Natural killer cell (primary cell): Measurements from ENCODE around the gene GARNL3. TPM values are rescaled to one million over a fixed set of nuclear protein-coding genes. Genes with fewer than 3 reads are reported as not detected.

Experiments
- ATAC-seq, 3 donors: fragments of 150-1000 bp in 2 of 3; fragments of 200-7000 bp in 1 of 3; cut with Tn5 transposase; 1 replicate in 1 of 3; 2 replicates in 2 of 3; pipeline ENCODE4 v1.10.0; 2021; ENCODE audit warnings: mild to moderate bottlenecking in 2 of 3, moderate library complexity in 2 of 3
- DNase-seq, 2 donors: peaks; one replicate each; pipeline versions ENCODE4 v3.0.0 to v3.0.0-alpha.2; 2013 to 2021; ENCODE audit warnings: mixed read lengths in 1 of 2
- H3K27ac ChIP-seq: one replicate; pipeline ENCODE4 v1.5.1; 2013; ENCODE audit warnings: mild to moderate bottlenecking, low read length
- H3K27me3 ChIP-seq: one replicate; pipeline ENCODE4 v1.6.1; 2013; ENCODE audit warnings: low read length; ENCODE audit not compliant: control insufficient read depth, insufficient read depth
- H3K36me3 ChIP-seq: one replicate; pipeline ENCODE4 v1.6.1; 2013; ENCODE audit warnings: low read length; ENCODE audit not compliant: control insufficient read depth, insufficient read depth
- H3K4me1 ChIP-seq: one replicate; pipeline ENCODE4 v1.6.1; 2013; ENCODE audit warnings: low read length; ENCODE audit not compliant: control insufficient read depth, insufficient read depth
- H3K4me3 ChIP-seq: one replicate; pipeline ENCODE4 v1.5.1; 2013; ENCODE audit warnings: low read length
- H3K9me3 ChIP-seq: one replicate; pipeline ENCODE4 v1.6.1; 2013; ENCODE audit warnings: low read length; ENCODE audit not compliant: control insufficient read depth, insufficient read depth
- H3K27ac Mint-ChIP-seq, 2 donors: one replicate each; pipeline ENCODE4 v1.8.0; 2022; ENCODE audit warnings: mild to moderate bottlenecking in 2 of 2, mixed read lengths in 2 of 2, moderate library complexity in 1 of 2
- H3K27me3 Mint-ChIP-seq, 2 donors: one replicate each; pipeline ENCODE4 v1.8.0; 2022; ENCODE audit warnings: low read depth in 2 of 2, mixed read lengths in 2 of 2
- H3K36me3 Mint-ChIP-seq: one replicate; pipeline ENCODE4 v1.8.0; 2022; ENCODE audit warnings: mixed read lengths
- H3K4me1 Mint-ChIP-seq, 2 donors: one replicate each; pipeline ENCODE4 v1.8.0; 2022; ENCODE audit warnings: mixed read lengths in 2 of 2
- H3K4me3 Mint-ChIP-seq: one replicate; pipeline ENCODE4 v1.8.0; 2022; ENCODE audit warnings: mild to moderate bottlenecking, moderate library complexity, mixed read lengths
- H3K9me3 Mint-ChIP-seq, 2 donors: one replicate each; pipeline ENCODE4 v1.8.0; 2022; ENCODE audit warnings: mixed read lengths in 2 of 2
- WGBS: methylation state at CpG from one replicate; pipeline ENCODE4 v1.1.7; 2013; ENCODE audit warnings: missing lambda C conversion rate; ENCODE audit not compliant: insufficient coverage; 5-methylcytosine and 5-hydroxymethylcytosine counted together
- intact Hi-C: fragments of 100-400 bp; cut with micrococcal nuclease; formaldehyde crosslinking; loops from one replicate; pipeline ENCODE4 v1.14.2; 2022
- total RNA-seq, 4 donors: library from RNA; stranded (reverse); fragments of 120-200 nt in 1 of 4; gene quantifications; one replicate each; pipeline versions ENCODE4 v1.2.3 to v1.2.4, GENCODE V29; 2013 to 2022
- TF ChIP-seq, protein P1 (sequence below): fragments of 200-600 bp; IDR thresholded peaks from one replicate; pipeline ENCODE4 v1.8.0; 2022; ENCODE audit warnings: antibody characterized with exemption

The GARNL3 gene
- total RNA-seq, 3 donors from 2014 or later (not counting 1 experiment from before 2014, with no cell fraction given) = 3.8 to 6.0 (median 6.0) TPM

DNA sequence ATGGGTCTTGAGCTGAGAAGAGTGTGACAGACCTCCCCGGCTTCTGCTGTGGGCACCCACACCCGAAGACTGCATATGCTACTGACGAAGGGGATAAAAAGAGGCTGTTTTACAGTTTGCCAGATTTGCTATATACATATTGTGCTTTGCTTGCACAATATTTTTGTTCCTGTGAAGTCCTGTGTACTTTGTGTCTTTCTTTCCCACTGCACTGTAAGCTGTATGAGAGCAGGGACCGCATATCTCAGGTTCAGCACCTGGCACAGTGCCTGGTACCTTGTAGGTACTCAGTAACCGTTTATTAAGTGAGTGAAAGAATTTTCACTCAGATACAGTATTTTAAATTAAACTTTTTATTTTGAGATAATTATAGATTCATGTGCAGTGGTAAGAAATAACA lies 8.2 kb upstream of the GARNL3 start:
- intact Hi-C loops = no loop called here
- peaks cover 19 to 40% of the 10 kb centered on the region in 2 donors for H3K27me3 Mint-ChIP-seq
- Histone ChIP-seq H3K4me1 (no peaks in the 10 kb centered on the region), H3K27me3 (peaks cover 2% of the 10 kb centered on the region), H3K9me3 (no peaks in the 10 kb centered on the region), H3K36me3 (no peaks in the 10 kb centered on the region), H3K27ac (no peak overlapping the region), H3K4me3 (no peak overlapping the region)
- no peak overlapping the region for H3K4me3 Mint-ChIP-seq
- ATAC-seq = no peak
- no peaks in the 10 kb centered on the region for H3K36me3 Mint-ChIP-seq
- H3K27ac Mint-ChIP-seq = no peak overlapping the region
- no peaks in the 10 kb centered on the region for H3K4me1 Mint-ChIP-seq
- TF ChIP-seq, protein P1, sequence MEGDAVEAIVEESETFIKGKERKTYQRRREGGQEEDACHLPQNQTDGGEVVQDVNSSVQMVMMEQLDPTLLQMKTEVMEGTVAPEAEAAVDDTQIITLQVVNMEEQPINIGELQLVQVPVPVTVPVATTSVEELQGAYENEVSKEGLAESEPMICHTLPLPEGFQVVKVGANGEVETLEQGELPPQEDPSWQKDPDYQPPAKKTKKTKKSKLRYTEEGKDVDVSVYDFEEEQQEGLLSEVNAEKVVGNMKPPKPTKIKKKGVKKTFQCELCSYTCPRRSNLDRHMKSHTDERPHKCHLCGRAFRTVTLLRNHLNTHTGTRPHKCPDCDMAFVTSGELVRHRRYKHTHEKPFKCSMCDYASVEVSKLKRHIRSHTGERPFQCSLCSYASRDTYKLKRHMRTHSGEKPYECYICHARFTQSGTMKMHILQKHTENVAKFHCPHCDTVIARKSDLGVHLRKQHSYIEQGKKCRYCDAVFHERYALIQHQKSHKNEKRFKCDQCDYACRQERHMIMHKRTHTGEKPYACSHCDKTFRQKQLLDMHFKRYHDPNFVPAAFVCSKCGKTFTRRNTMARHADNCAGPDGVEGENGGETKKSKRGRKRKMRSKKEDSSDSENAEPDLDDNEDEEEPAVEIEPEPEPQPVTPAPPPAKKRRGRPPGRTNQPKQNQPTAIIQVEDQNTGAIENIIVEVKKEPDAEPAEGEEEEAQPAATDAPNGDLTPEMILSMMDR = no peak
- WGBS = 96% methylated on average over 4 of the region's 5 CpGs
- DNase-seq = no peak
- H3K9me3 Mint-ChIP-seq = no peaks in the 10 kb centered on the region

DNA sequence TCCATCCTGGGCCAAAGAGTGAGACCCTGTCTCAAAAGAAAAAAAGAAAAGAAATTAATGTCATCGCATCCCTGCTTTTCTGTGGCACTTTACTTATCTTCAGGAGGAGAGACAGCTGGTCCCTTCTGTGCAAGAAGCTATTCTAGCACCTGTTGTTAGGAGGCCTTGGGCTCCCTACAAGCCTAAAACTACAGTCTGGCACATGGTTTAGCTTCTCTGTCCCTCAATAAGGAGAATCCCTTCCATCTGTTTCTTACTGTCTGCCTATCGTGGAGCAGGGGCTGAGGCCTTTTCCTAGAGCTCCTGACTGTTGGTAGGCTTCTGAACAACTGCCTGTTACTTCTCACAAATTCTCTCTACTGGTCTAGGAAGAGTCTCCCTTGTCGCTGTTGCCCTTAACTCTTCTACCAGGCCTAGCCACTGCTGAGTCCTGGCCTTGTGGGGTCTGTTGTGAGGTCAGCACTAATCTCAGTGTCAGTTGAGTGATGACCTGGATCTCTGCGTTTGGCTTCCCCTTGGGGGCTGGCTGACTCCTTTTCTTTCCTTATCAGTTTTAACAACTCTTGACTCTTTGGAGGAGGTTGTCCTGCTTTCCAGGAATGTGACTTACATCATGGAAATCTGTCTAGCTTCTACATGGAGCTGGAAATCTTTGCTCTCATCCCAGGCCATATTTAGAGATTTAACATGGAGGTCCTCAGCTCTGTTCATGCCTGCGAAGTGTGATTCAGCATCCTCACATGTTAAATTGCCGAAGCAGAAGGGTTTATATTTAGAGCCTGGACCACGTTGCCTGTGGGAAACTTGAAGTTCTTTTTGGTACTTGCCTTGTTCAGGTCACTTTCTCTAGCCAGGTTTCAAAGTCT lies 5.7 kb upstream of the GARNL3 start:
- intact Hi-C loops = no loop called here
- H3K36me3 Mint-ChIP-seq = no peaks in the 10 kb centered on the region
- H3K27me3 Mint-ChIP-seq = peaks cover 10 to 28% of the 10 kb centered on the region in 2 donors
- DNase-seq (no peak), ATAC-seq (no peak)
- H3K4me3 ChIP-seq = no peak overlapping the region
- H3K27ac Mint-ChIP-seq = no peak overlapping the region
- 88% methylated on average over 7 of the region's 7 CpGs for WGBS
- TF ChIP-seq, protein P1 = no peak
- H3K4me3 Mint-ChIP-seq = no peak overlapping the region
- H3K4me1 Mint-ChIP-seq = no peaks in the 10 kb centered on the region
- H3K27ac ChIP-seq = no peak overlapping the region
- no peaks in the 10 kb centered on the region for H3K4me1 ChIP-seq
- H3K27me3 ChIP-seq = no peaks in the 10 kb centered on the region
- no peaks in the 10 kb centered on the region for H3K36me3 ChIP-seq
- H3K9me3 ChIP-seq = no peaks in the 10 kb centered on the region
- no peaks in the 10 kb centered on the region for H3K9me3 Mint-ChIP-seq

DNA sequence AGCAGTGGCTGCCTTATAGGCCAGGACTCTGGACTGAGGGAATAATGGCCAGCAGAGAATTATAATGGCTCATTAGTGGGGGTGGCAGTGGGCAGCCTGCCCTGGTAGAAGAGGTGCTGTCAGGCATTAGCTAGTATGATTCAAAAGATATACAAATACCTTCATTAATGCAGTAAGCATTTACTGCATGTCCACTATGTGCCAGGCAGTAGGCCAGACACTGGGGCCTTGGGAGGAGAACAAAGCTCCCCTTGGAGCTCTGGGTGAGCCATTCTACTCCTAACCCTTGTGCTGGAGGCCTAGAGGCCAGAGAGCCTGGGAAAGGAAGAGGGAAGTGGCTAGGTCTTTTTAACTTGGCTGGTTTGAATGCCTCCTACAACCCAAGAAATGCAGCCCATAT lies 2.0 kb upstream of the GARNL3 start:
- H3K9me3 Mint-ChIP-seq = no peaks in the 10 kb centered on the region

More for the DNA sequence above, 2.0 kb upstream of the GARNL3 start:
- H3K36me3 ChIP-seq = no peaks in the 10 kb centered on the region
- Mint-ChIP-seq H3K4me3 (no peak overlapping the region), H3K27me3 (peaks cover 3 to 28% of the 10 kb centered on the region in 2 donors), H3K27ac (no peak overlapping the region), H3K4me1 (no peaks in the 10 kb centered on the region), H3K36me3 (no peaks in the 10 kb centered on the region)
- no peaks in the 10 kb centered on the region for H3K27me3 ChIP-seq
- DNase-seq = no peak
- H3K4me3 ChIP-seq = no peak overlapping the region
- TF ChIP-seq, protein P1 = no peak
- peak in 1 of 3 donors; percentile 21 for ATAC-seq
- intact Hi-C loops = no loop called here
- no peaks in the 10 kb centered on the region for H3K4me1 ChIP-seq
- no peak overlapping the region for H3K27ac ChIP-seq
- H3K9me3 ChIP-seq = no peaks in the 10 kb centered on the region
